Mucosa of gallbladder (tissue), 1 donor: ENCODE results near the gene MOB1B. TPM values are rescaled to one million over a fixed set of nuclear protein-coding genes. Genes with fewer than 3 reads are reported as not detected.
"Not testable (repeated sequence)": the region's sequence is repeated elsewhere in the genome, so short reads cannot be mapped to it uniquely, and the experiment has no call there.

Experiments used
- DNase-seq: peaks from one replicate; pipeline ENCODE4 v3.0.0-alpha.2; 2020; ENCODE audit warnings: low spot score
- total RNA-seq: library from RNA; stranded (reverse); gene quantifications from one replicate; pipeline ENCODE4 v1.2.1, GENCODE V29; 2021
- donor health status: DM: no; HTN: no; CAD: no.

Gene MOB1B
- total RNA-seq, 1 donor from 2014 or later, result 18.6 TPM

DNA sequence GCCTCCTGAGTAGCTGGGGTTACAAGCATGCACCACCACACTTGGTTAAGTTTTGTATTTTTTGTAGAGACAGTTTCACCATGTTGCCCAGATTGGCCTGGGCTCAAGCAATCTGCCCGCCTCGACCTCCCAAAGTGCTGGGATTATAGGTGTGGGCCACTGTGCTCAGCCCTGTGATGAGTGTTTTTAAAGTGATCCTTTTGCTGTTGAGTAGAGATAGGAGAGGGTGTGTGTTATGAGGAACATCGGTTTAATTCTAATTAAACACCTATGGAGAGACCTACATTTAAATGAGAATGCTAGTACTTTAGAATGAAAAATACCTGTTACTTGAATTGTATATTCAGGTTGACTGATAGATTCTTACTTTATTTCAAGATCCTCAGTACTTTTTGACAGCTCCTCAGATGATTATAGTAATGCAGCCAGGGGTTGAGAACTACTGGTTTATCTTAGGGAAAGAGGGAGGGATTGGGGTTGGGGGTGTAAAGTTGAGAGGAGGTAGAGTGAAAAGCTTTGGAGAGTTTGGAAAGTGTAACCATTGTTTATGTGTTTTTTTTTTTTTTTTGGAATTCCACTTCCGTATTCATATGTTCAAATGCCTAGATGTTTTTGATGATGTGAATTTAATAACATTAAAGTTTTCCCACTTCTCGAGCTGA lies 54.5 kb downstream of the MOB1B start:
- DNase-seq, result no peak

DNA sequence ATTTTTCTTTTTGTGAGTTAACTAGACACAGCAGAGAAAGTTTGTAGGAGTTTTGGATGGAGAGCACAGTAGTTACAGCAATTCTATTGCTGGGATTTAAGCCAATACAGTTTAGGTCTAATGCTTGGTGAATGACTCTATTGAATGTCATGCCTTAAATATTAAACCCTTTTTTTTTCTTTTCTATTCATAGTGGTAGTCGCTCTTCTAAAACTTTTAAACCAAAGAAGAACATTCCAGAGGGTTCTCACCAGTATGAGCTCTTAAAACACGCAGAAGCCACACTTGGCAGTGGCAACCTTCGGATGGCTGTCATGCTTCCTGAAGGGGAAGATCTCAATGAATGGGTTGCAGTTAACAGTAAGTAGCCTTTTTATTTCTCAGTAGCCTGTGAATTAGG lies 56.5 kb downstream of the MOB1B start:
- no peak for DNase-seq

DNA sequence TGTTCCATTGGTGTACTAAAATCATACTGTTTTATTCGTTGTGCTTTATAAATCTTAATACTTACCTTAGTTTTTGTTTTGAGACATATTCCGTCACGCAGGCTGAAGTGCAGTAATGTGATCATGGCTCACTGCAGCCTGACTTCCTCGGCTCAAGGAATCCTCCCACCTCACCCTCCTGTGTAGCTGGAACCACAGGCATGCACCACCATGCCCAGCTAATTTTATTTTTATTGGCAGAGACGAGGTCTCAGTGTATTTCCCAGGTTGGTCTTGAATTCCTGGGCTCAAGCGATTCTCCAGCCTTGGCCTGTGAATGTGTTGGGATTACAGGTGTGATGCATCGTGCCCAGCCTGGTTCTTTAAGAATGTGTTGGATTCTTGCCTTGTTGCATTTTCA lies 66.9 kb downstream of the MOB1B start:
- no peak for DNase-seq

DNA sequence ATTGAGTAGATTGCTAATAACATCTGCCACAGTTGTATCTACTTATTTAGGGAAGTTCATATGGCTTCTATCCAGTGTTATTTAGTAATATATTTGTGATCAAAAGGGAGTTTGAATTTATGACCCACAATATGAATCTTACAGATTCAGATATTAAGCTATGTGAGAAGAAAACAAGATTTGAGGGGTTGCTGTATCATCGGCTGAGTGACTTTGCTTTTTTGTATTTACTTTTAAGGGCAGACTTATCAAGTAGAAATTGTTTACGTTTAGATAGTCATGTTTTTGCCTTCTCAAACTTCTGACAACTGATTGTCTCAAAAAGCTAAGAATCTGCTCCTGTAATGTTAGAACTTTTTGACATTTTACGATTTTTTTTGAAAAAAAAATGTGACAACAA lies 74.1 kb downstream of the MOB1B start:
- DNase-seq, result no peak

DNA sequence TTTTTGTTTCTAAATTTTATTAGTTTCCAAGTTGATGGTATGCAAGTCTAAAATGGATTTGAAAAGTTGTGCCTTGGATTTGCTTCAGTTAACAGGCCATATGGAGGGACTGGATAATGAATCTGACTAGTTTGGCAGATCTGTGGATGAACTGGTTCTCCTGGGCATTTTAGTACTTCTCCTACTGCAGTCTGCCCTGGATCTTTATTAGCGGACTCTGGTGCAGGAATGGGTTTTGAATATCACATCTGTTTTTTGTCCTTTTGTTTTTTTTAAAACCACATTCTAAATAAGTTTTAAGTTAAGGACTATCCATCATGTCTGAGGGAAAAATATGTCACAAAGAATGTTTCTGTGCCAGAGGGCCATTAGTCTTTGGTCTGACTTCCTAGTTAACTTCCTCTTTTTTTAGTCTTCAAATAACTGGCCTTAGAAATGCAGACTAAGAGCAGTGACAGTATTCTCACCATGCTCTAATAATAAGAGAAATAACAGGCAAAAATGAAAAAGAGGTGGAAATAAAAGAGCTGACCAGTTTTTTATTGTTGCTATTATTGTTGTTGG lies 77.4 kb downstream of the MOB1B start:
- DNase-seq, result no peak

DNA sequence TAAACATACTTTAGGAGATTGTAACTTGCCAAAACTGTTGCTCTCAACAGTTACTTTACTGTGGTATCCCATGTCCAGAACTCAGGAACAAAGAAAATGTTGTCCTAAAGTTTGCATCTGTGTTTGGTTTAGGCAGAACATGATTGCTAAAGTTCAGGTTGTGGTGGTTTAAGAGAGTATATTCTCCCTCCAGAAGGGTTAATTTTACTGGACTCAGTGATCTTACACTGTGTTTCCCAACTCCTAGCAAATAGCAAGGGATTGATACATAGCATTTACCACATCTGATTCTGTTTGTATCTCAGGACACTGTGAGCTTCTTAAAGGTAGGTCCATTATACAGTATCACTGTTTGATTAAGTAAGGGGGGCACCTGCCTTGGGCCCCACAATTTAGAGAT lies 78.0 kb downstream of the MOB1B start:
- DNase-seq, result no peak

DNA sequence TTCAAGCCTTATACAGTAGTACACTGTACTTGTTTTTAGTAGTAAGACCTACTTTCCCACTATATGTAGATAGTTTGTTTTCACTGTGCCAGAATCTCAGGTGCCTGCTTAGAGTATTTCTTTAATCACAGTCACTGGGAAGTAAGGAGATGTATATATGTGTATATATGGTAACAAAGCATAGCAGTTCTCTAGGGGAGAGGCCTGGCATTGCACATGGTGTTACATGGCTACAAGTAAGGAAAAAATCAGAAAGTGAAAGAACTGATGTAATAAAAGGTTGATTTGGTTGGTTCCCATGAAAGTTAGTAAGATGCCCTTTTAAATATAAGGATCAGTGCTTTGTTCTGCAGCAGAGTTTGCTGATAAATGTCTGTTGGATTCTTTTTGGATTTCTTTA lies 81.9 kb downstream of the MOB1B start:
- DNase-seq, result no peak

DNA sequence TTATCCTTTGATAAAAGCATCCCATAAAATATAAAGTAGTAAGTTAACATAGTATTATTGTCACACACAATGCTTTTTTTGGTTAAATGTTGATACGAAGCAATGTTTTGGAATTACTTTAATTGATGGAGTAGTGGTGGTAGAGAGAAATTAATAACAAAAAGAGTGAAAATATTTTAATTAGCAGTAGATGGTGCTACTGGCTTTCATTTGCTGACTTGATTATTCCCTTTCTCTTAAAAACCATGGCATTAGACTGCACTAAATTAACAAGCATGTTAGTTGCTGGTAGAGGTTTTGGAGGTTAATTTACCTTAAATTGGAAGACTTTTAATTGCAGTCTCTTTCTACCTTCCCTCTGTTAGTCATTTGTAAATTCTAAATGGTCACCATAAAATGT lies 82.4 kb downstream of the MOB1B start:
- no peak for DNase-seq

DNA sequence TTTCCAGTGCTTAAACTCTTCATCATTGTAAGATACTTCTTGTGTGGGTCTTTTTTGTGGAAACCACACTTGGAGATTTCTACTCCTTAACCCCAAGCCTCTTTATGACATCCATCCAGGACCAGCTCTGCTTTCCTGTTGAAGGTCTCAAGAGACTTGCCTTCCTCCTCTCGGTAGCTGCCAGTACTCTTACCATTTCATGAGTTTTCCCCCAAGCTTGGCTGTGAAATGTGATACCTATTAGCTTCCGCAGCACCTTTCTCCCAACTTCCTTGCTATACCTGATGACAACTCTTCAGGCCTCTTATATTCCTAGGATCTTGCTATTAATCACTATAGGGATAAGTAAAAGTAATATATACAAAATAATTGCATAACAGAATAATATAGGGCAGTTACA lies 89.4 kb downstream of the MOB1B start:
- no peak for DNase-seq

DNA sequence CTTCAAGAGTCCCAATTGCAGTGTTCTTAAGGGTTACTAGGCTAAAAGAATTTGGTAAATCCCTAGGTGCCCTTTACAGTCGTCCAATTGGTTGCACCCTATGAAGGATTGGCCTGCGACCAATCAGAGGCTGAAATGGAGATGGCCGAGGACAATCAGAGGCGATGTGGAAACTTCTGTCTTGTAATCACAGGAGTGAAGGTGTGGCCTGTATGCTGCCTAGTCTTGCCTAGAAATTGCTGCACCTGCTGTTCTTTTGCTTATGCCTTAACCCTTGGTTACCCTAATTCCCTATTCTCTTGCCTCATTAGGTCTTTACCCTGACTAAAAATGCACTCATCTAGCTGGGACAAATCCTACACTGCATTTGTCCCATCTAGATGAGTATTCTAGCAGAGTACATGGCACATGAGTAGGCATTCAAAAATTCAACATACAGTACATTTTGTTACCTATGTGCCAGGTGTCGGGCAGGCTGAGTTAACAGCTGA lies 90.3 kb downstream of the MOB1B start:
- DNase-seq, result no peak

DNA sequence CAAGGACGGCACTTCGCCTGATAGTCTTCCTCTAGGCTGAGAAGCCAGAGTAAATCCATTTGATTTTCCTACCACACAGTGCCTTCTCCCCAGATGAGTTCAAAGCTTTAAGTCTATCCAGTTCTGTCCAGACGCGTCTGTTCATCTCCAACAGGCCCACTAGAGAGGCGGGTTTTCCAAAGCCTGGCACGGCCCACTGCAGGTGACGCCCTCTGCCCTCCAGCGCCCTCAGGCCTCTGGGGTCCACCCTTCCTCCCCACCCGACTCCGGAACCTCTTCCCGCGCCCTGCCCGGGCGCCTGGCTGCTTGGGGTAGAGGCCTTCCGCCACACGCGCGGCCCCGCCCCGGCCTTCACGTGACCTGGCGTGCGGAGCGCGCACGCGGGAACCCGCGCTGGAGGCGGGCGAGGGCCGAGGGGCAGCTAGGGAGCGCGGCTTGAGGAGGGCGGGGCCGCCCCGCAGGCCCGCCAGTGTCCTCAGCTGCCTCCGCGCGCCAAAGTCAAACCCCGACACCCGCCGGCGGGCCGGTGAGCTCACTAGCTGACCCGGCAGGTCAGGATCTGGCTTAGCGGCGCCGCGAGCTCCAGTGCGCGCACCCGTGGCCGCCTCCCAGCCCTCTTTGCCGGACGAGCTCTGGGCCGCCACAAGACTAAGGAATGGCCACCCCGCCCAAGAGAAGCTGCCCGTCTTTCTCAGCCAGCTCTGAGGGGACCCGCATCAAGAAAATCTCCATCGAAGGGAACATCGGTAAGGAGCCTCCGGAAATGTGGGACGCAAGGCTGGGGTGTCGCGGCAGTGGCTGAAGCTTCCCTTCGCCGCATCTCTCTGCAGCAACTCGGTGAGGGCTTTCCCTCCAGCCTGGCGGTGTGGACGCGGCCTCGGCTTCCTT lies 91.3 kb downstream of the MOB1B start, which contains the start of gene DCK:
Gene DCK, plus strand, starts transcription at position 469 of the 888 bp plus-strand sequence. Its CDS starts 187 bp downstream, at position 656.
- DNase-seq, result peak; percentile 90

DNA sequence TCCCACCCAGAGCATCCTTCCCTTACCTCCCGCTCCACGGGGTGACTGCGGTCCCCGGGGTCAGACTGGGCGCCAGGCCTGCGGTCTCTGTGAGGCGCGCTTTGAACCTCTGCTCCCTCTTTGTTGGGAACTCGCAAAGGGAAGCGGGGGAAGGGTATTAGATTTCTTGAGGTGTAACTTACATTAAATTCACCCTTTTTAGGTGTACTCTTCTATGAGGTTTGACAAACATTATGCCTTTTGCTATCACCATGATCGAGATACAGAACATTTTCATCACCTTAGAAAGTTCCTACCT lies 91.8 kb downstream of the MOB1B start:
- DNase-seq, result no peak

DNA sequence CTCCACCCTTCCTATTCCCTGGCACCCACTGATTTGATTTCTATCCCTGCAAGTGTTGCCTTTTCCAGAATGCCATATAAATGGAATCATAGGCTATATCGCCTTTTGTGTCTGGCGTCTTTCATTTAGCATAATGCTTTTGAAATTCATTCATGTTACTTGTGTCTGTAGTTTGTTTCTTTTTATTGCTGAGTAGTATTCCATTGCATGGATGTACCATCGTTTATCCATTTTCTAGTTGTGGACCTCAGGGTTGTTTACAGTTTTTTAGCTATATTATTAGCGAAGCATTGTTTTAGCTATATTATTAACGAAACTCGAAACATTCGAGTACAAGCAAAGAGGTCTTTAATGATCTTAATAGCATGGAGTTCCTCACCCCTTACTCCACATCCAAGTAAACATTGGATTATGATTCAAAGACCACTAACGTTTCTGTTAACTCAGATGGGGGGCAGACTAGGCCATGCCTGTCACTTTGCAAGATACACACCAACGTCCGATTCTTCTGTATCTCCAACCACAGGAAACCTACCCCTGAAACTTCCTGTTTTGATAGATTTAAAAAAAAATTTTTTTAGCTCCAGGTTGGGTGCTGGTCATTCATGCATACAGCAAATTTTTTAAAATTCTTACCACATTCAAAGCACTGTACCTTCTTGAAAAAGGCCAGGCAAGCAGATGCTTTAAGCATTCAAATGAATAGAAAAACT lies 92.4 kb downstream of the MOB1B start:
- no peak for DNase-seq

DNA sequence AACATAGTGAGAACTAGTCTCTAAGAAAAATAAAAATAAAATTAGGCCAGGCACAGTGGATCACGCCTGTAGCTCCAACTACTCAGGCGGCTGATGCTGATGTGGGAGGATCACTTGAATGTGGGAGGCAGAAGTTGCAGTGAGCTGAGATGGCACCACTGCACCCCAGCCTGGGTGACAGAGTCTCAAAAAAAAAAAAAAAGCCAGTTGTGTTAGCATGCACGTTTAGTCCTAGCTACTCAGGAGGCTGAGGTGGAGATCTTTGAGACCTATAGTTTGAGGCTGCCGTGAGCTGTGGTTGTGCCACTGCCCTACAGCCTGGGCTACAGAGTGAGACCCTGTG lies 93.8 kb downstream of the MOB1B start:
- no peak for DNase-seq

DNA sequence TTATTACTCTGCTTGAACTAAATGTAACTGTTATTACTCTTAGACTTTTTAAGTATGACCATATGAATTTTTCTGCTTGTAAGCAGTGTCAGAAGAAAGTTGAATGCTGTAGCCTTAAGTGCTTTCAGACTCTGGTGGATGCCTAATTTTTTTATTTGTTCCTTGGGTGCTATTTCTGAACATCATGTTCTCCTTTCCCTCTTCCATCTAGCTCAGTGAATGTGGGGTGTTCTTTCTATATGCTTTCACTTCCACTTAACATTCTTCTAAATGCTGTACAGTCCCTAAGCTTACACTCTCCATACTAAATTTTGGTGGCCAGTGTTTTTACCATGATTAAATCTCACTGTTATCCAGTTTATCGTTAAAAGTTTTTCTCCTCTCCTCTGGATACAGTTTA lies 94.9 kb downstream of the MOB1B start:
- DNase-seq, result no peak

DNA sequence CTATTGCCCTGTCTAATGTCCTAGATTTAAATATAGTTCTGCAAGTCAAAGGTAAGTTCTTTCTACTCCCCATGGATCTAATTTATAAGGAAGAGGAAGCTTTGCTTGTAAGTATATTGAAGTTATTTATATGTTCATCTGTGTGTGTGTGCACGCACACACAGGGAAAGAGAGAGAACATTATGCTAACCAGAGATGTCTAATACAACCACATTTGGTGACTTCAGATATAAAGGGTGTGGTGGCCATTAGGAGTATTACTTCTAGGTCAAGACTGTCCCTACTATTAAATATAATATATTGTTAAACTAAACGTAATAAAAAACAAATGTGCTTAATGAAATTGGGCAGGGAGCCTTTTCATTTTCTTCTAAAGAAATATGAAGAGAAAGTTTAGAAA lies 95.4 kb downstream of the MOB1B start:
- no peak for DNase-seq

DNA sequence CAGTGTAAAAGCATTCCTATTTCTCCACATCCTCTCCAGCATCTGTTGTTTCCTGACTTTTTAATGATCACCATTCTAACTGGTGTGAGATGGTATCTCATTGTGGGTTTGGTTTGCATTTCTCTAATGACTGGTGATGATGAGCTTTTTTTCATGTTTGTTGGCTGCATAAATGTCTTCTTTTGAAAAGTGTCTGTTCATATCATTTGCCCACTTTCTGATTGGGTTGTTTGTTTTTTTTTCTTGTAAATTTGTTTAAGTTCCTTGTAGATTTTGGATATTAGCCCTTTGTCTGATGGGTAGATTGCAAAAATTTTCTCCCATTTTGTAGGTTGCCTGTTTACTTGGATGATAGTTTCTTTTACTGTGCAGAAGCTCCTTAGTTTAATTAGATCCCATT lies 97.5 kb downstream of the MOB1B start:
- DNase-seq, result not testable (repeated sequence)

DNA sequence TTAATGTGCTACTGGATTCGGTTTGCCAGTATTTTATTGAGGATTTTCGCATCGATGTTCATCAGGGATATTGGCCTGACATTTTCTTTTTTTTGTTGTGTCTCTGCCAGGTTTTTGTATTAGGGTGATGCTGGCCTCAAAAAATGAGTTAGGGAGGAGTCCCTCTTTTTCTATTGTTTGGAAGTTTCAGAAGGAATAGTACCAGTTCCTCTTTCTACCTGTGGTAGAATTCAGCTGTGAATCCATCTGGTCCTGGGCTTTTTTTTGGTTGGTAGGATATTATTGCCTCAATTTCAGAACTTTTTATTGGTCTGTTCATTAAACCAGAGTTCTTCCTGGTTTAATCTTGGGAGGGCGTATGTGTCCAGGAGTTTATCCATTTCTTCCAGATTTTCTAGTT lies 99.2 kb downstream of the MOB1B start:
- DNase-seq, result not testable (repeated sequence)

DNA sequence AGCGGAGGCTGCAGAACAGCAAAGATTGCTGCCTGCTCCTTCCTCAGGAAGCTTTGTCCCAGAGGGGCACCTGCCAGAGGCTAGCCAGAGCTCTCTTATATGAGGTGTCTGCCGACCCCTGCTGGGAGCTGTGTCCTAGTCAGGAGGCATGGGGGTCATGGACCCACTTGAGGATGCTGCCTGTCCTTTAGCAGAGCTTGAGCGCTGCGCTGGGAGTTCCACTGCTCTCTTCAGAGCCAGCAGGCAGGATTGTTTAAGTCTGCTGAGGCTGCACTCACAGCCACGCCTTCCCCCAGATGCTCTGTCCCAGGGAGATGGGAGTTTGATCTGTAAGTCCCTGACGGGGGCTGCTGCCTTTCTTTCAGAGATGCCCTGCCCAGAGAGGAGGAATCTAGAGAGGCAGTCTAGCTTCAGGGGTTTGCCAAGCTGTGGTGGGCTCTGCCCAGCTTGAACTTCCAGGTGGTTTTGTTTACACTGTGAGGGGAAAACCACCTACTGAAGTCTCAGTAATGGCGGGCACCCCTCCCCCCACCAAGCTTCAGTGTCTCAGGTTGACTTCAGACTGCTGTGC lies 102.2 kb downstream of the MOB1B start:
- no peak for DNase-seq

DNA sequence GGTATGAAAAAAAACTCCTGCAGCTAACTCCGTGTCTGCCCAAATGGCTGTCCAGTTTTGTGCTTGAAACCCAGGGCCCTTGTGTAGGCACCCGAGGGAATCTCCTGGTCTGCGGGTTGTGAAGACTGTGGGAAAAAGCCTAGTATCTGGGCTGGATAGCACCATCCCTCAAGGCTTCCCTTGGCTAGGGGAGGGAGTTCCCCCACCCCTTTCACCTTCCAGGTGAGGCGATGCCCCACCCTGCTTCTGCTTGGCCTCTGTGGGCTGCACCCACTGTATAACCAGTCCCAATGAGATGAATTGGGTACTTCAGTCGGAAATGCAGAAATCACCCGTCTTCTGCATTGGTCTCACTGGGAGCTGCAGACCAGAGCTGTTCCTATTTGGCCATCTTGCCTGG lies 102.9 kb downstream of the MOB1B start:
- not testable (repeated sequence) for DNase-seq

DNA sequence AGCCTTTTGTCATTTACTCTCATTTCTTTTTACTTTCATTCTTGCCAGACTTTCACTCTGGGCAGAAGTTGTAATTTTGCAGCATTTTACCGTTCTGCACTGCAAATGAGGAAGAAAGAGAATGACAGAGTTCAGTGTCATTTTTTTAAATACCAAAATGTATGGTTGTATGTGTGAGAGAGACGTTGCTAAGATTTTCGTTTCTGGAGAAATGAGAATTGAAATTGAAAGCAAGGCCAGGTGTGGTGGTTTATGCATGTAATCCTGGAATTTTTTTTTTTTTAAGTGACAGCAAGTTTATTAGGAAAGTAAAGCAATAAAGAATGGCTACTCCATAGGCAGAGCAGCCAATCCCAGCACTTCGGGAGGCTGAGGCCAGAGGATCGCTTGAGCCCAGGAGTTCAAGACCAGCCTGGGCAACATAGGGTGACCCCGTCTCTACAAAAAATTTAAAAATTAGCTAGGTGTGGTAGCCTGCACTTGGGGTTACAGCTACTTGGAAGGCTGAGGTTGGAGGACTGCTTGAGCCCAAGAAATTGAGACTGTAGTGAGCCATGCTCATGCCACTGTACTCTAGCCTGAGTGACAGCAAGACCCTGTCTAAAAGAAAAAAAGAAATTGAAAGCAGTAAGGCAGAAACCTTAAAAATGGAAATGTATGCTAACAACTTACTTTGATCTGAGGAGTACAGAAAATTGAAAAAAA lies 104.2 kb downstream of the MOB1B start:
- DNase-seq, result no peak
